Measurements from ENCODE around the gene CPZ. TPM values are rescaled to one million over a fixed set of nuclear protein-coding genes. Genes with fewer than 3 reads are reported as not detected.

CPZ gene
- total RNA-seq, 1 donor from 2014 or later: not detected

- Mint-ChIP-seq H3K36me3 (ENCODE audit: low read depth) (no peaks in the 10 kb centered on the region), H3K27me3 (no peaks in the 10 kb centered on the region), H3K9me3 (no peaks in the 10 kb centered on the region), H3K4me3 (no peak overlapping the region), H3K27ac (no peak overlapping the region), H3K4me1 (no peaks in the 10 kb centered on the region)
- DNase-seq (no peak), ATAC-seq (ENCODE audit: low read depth) (no peak)
- POLR2A ChIA-PET: no interaction called here
- TF ChIP-seq CTCF (IDR thresholded peaks at IDR 0.05): no peak
- intact Hi-C loops (cut with micrococcal nuclease): no loop called here
- CTCF ChIA-PET: no interaction called here
Measured at GRCh38 chr4:8615366-8615765, 22.8 kb downstream of the CPZ start.

- H3K4me3 Mint-ChIP-seq: no peak overlapping the region
- no peak for ATAC-seq (ENCODE audit: low read depth)
- no peak overlapping the region for H3K27ac Mint-ChIP-seq
- DNase-seq: no peak
- H3K4me1 Mint-ChIP-seq: no peaks in the 10 kb centered on the region
- POLR2A ChIA-PET: no interaction called here
- no peaks in the 10 kb centered on the region for H3K27me3 Mint-ChIP-seq
- no peaks in the 10 kb centered on the region for H3K9me3 Mint-ChIP-seq
- intact Hi-C loops (cut with micrococcal nuclease): no loop called here
- no peaks in the 10 kb centered on the region for H3K36me3 Mint-ChIP-seq (ENCODE audit: low read depth)
- CTCF ChIA-PET: no interaction called here
- no peak for TF ChIP-seq CTCF (IDR thresholded peaks at IDR 0.05)
Measured at GRCh38 chr4:8615921-8616787, 23.6 kb downstream of the CPZ start.

- H3K27ac Mint-ChIP-seq: no peak overlapping the region
- H3K27me3 Mint-ChIP-seq: no peaks in the 10 kb centered on the region
- TF ChIP-seq CTCF (IDR thresholded peaks at IDR 0.05): no peak
- H3K4me3 Mint-ChIP-seq: no peak overlapping the region
- H3K4me1 Mint-ChIP-seq: no peaks in the 10 kb centered on the region
- no peaks in the 10 kb centered on the region for H3K9me3 Mint-ChIP-seq
- intact Hi-C loops (cut with micrococcal nuclease): no loop called here
- ATAC-seq (ENCODE audit: low read depth) (no peak), DNase-seq (no peak)
- H3K36me3 Mint-ChIP-seq (ENCODE audit: low read depth): no peaks in the 10 kb centered on the region
- POLR2A ChIA-PET: no interaction called here
- CTCF ChIA-PET: no interaction called here
Measured at GRCh38 chr4:8616831-8617230, 24.3 kb downstream of the CPZ start.

- H3K27ac Mint-ChIP-seq: no peak overlapping the region
- no peaks in the 10 kb centered on the region for H3K9me3 Mint-ChIP-seq
- ChIA-PET CTCF (no interaction called here), POLR2A (no interaction called here)
- H3K4me3 Mint-ChIP-seq: no peak overlapping the region
- H3K36me3 Mint-ChIP-seq (ENCODE audit: low read depth): no peaks in the 10 kb centered on the region
- H3K27me3 Mint-ChIP-seq: no peaks in the 10 kb centered on the region
- intact Hi-C loops (cut with micrococcal nuclease): no loop called here
- no peak for TF ChIP-seq CTCF (IDR thresholded peaks at IDR 0.05)
- DNase-seq: no peak
- H3K4me1 Mint-ChIP-seq: no peaks in the 10 kb centered on the region
- no peak for ATAC-seq (ENCODE audit: low read depth)
Measured at GRCh38 chr4:8617486-8618040, 25.0 kb downstream of the CPZ start.

- Mint-ChIP-seq H3K27me3 (no peaks in the 10 kb centered on the region), H3K4me3 (no peak overlapping the region), H3K9me3 (no peaks in the 10 kb centered on the region), H3K27ac (no peak overlapping the region), H3K4me1 (no peaks in the 10 kb centered on the region), H3K36me3 (ENCODE audit: low read depth) (no peaks in the 10 kb centered on the region)
- intact Hi-C loops (cut with micrococcal nuclease): no loop called here
- ChIA-PET POLR2A (no interaction called here), CTCF (no interaction called here)
- TF ChIP-seq CTCF (IDR thresholded peaks at IDR 0.05): no peak
- ATAC-seq (ENCODE audit: low read depth) (no peak), DNase-seq (no peak)
Measured at GRCh38 chr4:8618421-8618820, 25.9 kb downstream of the CPZ start.
